Loucy (cell line): Measurements from ENCODE around the gene TMEM140.

Experiments used
- EZH2phosphoT487 ChIP-seq: fragments of 200-600 bp; IDR thresholded peaks from 2 replicates; pipeline ENCODE4 v1.6.1; 2018; ENCODE audit warnings: antibody characterized with exemption, mild to moderate bottlenecking, moderate library complexity, borderline replicate concordance
- TF ChIP-seq, protein P1 (sequence below): fragments of 200-600 bp; sonication (generic); conservative IDR thresholded peaks from 2 replicates; pipeline ENCODE4 v1.5.1; 2014; ENCODE audit warnings: mild to moderate bottlenecking, antibody characterized with exemption, low read length

DNA sequence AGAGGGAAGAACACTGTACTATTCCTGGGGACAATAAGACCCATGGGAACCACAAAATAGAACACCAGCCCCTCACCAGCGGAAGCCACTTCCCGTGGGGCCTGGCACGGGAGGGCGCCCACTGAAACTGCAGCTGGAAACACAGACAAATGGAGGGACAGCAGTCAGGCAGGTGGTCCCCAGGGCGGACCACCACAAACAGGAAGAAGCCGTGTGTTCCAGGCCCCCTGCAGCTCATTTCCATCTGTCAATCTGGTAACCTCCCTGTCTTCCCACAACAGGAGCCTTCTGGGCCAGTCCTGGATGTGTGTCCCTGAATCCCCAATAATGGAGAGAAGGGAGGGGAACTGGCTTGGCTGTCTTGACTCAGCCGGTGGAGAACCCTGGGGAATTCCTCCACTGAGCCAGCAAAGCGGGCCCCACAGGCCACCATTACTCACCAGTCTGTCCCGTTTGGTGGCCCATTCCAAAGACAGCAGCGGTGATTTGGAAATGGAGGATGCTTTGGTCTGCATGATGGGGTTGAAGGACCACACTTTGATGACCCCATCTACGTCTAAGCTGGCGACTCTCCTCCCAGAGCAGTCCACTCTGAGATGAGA is 46.7 kb downstream of the TMEM140 start:
- TF ChIP-seq, protein P1, sequence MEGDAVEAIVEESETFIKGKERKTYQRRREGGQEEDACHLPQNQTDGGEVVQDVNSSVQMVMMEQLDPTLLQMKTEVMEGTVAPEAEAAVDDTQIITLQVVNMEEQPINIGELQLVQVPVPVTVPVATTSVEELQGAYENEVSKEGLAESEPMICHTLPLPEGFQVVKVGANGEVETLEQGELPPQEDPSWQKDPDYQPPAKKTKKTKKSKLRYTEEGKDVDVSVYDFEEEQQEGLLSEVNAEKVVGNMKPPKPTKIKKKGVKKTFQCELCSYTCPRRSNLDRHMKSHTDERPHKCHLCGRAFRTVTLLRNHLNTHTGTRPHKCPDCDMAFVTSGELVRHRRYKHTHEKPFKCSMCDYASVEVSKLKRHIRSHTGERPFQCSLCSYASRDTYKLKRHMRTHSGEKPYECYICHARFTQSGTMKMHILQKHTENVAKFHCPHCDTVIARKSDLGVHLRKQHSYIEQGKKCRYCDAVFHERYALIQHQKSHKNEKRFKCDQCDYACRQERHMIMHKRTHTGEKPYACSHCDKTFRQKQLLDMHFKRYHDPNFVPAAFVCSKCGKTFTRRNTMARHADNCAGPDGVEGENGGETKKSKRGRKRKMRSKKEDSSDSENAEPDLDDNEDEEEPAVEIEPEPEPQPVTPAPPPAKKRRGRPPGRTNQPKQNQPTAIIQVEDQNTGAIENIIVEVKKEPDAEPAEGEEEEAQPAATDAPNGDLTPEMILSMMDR: no peak
- no peak for TF ChIP-seq EZH2phosphoT487
